CD1c-positive myeloid dendritic cell (primary cell): ENCODE measurements around the gene GHSR.

Experiments
- DNase-seq: peaks from one replicate; pipeline ENCODE4 v3.0.0-alpha.2; 2016; ENCODE audit errors: extremely low spot score

Gene GHSR

DNA sequence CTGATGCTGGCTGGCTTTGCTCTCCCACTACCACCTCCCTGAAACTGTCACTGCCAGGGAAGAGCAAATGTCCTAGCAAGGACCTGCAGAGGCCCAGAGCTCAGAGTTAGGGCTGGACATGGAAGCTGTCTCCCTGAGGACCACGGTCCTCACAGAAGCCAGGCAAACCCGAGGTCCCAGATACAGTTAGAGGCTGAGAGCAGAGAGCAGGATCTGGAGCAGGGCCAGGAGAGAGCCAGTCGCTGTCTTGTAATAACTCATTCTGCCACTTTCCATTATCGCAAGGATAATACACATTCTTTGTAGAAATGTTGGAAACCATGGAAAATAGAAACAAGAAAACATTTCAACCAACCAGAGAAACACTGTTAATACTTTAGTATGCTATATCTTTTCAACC is 10.1 kb downstream of the GHSR start:
- DNase-seq = no peak

GRCh38 chr3:172437713-172438112 is 10.5 kb downstream of the GHSR start:
- no peak for DNase-seq

GRCh38 chr3:172415323-172415722 is 32.9 kb downstream of the GHSR start:
- no peak for DNase-seq

DNA sequence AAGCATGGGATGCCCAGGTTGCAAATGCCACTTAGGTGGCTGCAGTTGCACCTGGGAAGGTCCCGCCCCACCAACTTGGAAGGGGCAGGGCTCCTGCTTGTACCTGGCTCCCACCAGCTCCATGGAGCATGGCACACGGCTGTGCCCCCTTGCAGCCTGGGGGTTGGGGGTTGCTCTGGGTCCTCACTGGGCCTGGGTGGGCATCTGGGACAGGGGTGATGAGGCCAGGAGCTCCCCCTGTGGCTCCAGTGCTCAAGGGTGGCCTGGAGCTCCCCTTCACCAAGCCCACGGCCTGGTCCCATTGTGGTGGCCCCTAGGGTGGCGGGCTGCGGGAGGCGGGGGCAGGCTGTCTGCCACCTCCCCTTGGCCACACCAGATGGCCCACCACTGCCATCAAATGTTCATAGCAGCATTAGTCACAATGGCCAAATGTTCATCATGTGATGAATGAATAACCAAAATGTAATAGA is 36.7 kb downstream of the GHSR start:
- DNase-seq = no peak

- no peak for DNase-seq
Observed at GRCh38 chr3:172410702-172411477, 37.4 kb downstream of the GHSR start.

- no peak for DNase-seq
Observed at GRCh38 chr3:172407872-172408271, 40.4 kb downstream of the GHSR start.

GRCh38 chr3:172405914-172406313 is 42.3 kb downstream of the GHSR start:
- no peak for DNase-seq

- DNase-seq = no peak
Observed at GRCh38 chr3:172404237-172404962, 43.9 kb downstream of the GHSR start.

DNA sequence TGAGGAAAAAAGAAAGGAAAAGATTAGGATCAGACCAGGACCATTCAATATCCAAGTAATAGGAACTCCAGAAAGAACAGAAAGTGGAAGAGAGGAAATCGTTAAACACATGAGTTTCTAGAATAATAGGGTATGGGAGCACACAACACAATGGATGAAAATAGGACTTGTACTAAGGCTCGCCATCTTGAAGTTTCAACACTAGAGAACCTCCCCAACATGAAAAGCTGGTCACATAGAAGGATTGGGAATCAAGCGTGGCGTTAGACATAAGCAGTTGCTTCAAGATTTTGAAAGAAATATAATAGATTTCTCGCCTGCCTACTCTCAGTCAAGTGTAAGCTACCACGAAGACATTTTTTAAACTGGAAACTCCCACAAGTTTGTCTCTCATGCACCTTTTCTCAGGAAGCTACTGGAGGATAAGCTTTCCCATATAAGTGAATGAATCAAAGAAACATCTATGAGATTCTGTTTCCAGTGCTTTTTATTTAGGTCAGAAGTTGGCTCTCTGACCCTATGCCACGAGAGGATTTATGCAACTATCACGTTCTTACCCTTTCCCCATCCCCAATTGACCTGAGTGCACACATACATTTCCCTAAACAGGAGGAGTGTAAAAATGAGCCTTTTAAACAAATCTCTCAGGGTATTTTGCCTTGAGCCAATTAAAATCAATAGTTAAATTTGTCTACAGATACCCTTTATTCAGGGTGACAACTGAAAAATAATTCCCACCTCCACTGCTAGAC is 45.2 kb downstream of the GHSR start:
- DNase-seq = no peak

DNA sequence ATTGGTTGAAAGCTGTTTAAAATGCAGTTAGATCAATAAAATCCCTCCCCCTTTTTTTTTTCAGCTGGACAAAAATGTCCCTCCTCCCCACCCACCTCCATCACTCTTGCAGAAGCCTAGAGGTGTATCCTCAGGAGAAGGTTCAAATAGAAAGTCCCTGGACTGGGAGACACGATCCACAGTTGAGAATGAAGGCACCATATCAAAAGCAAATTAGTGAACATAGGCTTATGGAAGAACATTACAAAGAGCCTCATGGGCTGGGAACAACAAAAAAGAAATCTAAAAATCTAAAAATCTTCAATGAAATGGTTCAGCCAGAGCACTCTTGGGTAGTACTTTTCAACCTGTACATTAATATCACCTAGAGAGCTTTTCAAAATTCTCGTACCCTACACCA is 46.2 kb downstream of the GHSR start:
- no peak for DNase-seq

DNA sequence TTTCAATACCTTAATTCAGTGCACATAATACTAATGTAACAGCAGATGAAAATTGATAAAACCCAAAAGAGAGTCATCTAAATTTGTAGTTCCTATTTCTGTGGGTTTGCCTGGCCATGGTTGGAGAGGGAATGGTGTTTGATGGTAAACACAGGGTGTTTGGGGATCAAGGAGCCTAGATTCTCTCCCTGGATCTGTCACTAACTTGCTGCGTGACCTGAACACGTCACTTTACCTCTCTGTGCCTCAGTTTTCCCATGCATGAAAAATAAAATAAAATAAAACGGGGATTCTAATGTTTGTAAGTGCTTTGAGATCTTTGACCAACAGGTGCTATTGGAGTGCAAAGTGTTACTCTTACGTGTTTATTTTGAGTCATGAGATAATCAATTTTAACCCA is 49.8 kb downstream of the GHSR start:
- DNase-seq = no peak

DNA sequence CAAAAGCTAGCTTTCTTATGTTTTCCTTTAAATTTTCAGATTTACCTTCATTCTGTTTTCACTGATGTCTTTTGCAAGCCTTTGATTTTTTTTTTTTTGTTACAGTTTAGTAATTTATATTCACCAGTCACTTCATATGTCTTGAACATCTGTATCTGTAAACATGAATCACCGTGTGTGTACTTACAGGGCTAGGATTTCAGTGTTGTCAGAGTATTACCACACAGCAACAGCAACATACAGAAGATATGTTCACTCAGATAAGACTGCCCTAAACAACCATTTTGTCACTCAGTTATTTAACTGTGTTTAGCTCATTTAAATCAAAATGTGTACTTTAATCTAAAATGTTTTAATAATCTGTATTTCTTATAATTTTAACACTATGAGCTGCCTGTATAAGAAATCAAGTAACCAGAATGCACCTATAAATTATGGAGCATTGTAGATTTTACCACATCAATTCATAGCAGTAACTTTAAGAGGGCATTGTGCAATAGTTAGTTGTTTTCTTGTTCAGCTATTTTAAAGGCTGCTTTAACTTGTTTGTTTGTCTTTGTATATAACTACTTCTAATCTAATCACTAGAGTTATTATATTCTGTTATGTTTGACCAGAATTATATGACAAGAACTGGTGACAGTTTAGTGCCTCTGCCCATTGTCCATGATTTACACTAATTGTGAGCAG is 50.4 kb downstream of the GHSR start:
- no peak for DNase-seq

DNA sequence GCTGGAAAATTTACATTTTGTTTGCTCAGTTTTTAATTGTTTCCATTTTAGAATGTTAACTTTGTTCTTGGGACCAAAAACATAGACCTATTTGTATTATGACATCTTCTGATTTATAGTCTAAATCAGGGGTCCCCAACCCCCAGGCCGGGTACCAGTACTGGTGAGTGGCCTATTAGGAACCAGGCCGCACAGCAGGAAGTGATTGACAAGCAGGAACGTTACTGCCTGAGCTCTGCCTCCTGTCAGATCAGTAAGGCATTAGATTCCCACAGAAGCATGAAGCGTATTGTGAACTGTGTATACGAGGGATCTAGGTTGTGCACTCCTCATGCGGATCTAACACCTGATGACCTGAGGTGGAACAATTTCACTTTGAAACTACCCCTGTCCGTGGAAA is 51.9 kb downstream of the GHSR start:
- DNase-seq = no peak

GRCh38 chr3:172394692-172395091 is 53.6 kb downstream of the GHSR start:
- DNase-seq = no peak
